ENCODE data around the gene B4GAT1. TPM values are rescaled to one million over a fixed set of nuclear protein-coding genes. Genes with fewer than 3 reads are reported as not detected.

Gene B4GAT1
- total RNA-seq, 1 experiment from 2014 or later: 26.8 TPM

DNA sequence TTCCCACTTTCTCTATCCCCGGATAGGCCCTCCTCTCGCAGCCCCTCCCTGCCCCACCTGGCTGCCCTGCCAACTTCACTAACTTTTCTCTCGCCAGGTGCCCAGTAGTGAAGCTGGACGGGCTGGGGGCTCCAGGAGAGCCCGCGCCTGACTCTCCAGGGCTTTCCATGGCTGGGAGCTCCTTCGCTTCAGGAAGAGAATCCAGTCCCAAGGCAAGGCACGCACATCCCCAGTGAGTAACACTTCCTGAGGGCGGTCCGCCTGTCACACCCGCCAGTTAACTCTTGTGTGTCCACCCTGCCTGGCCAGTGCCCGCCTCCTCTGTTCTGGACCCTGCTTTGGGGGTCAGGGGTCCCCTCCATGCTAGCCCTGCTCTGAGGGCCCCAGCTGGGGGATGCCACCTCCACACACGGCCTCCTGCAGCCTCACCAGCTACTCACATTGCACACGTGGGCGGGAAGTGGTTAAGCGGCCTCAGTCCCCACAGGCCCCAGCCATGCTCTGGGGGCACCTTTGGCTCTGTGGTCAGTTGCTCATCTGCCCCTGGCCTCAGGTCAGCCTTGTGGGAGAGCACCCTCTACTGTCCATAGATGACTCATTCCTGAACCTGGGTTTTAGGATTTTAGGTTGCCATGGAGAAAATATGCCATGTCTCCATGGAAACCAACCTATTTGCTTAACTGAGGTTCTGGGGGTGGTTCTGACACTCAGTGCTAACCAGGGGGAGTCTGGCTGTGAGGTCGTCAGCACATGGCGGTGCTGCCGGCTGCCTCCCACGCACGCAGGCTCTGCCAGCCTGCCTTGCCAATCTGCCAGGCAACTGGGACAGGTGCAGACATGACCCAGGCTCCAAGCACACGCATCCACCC lies 11.0 kb downstream of the B4GAT1 start, which contains the start of gene RIN1:
RIN1 (minus strand) TSS at position 201 of the 869 bp plus-strand sequence; CDS start at position 169, 32 bp downstream.
- DNase-seq (ENCODE audit: low spot score): peak; percentile 79

DNA sequence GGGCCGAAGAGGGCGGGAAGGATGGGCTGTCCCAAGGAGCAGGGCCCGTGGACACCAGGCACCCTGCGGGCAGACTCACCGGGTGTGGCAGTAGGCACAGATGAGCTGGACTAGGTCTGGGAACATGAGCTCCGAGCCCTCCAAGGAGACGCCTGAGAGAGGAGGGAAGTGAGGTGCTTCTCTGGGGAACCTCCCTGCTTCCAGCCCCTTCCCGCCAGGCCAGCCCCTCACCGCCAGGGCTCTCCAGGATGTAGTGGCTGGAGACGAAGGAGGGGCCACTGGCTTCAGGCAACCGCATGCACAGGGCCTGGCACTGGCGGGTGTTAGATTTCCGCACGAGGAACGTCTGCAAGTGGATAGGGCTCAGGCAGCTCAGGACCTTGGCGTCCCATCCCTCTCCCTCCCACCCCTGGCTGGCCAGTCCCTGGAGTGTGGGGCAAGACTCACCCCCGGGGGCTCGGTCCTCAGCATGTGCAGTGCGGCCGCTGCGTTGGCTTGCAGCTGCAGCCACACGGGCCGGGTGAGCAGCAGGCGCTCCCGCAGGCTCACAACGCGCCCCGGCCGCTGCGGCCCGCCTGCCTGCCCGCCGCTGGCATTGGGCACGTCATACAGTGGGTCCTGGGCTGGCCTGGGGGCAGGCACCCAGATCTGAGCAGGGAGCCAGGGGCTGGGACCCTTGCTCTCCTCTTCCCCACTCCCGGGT lies 11.7 kb downstream of the B4GAT1 start:
- DNase-seq (ENCODE audit: low spot score): peak; percentile 46

DNA sequence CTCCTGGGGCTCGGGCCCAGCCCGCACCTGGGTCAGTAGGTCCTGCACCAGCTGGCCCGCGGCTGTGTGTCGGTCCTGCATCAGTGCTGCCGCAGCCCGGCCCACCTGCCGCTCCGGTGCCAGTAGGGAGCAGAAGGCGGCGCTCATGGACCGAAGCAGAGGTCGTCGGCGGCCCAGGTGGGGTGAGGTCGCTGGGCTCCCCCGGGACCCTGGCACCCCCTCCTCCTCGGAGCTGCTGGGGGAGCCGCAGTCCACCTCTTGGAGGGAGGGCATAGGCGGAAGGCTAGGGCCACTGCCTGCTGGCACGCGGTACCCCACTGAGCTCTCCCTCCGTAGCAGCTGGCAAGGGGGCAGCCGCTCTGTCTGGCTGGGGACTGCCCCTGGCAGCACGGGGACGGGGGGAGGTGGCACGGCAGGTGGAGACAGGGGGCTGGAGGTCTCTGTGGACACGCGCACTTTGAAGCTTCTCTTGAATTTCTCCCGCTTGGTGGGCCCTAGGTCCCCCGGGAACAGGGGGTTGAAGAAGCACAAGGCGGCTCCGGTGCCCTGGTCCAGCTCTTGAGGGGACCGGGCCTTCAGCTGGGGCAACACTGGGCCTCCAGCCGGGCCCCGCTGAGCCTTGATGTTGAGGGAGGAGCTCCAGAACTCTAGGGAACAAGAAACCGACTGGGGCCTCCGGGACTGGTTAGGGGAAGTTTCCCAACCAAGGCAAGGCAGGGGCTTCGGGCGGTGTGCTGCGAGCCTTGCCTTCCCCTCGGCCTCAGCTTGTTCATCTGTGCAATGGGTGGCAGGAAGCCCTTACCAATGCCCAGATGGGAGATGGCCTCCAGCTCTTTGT lies 12.6 kb downstream of the B4GAT1 start:
- DNase-seq (ENCODE audit: low spot score): no peak

DNA sequence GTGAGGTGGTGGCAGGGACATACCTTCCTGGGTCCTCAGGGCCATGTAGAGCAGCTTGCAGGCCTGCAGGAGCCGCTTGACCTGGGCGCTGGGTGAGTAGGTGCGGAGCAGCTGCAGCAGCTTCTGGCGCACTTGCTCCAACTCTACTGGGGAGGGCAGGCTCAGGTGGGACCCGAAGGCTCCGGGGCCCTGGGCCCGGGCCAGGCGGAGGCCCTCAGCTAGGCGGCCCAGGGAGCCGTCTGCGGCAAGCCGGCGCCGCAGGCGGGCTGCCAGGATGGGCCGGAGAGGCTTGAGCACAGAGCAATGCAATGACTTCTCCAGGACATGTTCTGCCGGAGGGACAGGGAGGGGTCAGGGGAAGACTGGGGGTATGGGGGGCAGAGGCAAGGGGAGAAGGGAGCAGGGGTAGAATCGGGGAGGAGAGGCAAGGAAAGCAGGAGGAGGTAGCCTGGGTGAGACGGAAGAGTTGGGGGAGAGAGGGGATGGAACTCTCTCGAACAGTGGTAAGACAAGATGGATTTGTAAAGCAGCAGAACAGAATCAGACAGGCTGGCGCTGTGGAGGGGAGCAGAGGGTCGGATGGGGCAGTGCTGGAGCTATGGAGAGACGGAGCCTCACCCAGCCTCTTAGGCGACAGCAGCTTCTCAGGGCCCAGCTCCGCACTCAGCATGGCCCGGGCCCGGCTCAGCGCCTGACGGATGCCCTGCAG lies 13.4 kb downstream of the B4GAT1 start:
- DNase-seq (ENCODE audit: low spot score): no peak

DNA sequence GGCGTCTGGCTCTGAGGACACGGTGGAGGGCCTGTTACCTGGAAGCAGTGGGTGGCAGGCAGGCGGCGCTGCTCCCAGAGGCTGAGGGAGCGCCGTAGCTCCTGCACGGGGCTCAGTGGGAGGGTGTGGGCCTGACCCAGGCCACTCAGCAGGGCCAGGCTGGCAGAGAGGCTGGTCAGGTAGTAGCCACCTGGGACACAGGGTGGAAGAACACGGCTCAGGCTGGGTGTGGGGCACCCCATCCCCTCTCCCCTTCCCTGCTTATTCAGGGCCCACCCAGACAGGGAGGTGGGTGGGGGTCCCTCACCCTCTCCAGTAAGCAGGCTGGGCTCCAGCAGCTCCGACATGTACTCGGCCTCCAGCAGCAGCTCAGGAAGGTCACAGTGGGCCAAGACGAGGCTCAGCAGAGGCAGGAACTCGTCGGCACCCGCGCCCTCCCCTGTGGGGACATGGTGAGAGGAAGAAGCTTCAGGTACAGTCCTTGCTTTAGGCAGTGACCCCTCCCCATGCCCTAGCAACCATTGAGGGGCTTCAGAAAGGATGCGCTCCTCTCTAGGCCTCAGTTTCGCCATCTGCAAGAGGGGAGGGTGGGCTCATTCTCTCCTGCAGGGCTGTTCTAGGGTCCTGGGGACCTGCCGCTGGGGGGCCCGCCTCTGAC lies 14.1 kb downstream of the B4GAT1 start:
- DNase-seq (ENCODE audit: low spot score): no peak

DNA sequence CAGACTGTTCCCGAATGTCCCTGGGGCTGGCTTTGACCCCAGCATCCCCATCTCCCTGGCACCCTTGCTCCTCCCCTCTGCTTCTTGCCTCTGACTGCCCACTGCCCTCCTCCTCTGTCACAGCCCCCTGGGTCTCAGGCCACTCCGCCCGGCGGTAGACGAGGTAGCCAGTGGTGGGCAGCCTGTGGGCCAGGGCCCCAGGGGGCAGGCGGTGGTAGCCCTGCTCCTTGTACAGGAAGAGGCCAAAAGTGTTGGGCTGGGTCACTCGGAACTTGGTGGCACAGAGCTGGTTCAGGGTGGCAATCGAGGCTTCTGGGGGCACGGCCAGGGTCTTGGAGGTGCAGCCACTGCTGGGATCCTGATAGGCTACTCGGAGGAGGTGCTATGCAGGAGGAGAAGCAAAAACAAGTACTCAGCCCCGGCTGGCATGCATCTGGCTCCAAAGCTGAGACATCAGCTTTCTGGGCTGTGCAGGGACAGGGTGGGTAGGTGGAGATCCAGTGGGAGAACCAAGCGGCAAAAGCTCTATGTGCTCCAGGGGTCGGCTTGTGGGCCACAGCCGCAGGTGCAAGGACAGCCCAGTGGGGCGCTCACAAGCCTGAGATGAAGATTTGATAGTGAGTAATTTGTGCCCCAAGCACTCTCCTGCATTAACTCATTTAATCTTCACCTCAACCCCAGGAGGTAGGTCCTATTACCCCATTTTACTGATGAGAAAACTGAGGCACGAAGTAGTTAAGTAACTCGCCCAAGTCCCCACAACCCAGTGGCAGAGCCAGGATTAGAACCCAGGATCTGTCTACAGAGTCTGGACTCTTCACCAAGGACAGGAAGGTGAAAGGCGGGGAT lies 14.8 kb downstream of the B4GAT1 start:
- DNase-seq (ENCODE audit: low spot score): no peak

DNA sequence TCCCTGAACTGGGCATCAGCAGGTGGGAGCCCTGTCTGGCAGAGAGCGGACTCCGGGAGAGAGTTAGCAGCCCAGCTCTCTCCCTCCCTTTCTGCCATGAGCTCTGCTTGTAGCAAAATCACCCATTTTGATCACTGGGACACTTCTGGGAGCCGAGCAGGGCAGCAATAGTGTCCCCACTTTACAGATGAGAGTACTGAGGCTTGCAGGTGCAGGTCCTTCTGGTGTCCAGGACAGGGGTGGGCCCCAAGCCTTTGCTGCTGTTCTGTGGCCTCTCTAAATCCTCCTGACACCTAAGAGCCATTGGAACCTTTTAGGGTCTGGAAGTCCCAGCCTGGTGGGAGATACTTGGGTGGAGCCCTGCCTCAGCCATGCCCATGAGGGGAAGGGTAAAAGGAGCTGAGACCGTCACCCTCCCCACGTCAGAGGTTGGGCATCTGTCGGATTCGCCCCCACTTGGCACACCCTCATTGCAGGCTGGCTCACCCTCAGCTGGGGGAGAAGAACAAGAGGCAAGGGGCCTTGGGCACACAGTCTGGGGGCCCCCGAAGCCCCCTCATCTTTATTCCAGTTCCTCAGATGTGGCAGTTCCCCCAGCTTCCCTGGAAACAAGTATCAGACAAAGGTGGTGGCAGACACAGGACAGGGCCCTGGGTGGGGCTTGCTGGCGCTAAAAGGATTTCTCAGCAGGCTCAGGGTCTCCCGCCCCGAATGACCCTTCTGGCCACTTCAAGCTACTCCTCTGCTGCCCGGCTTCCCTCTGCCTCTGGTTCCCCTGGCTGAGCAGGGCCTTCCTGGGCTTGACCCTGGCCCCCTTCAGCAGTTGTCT lies 15.7 kb downstream of the B4GAT1 start:
- no peak for DNase-seq (ENCODE audit: low spot score)

DNA sequence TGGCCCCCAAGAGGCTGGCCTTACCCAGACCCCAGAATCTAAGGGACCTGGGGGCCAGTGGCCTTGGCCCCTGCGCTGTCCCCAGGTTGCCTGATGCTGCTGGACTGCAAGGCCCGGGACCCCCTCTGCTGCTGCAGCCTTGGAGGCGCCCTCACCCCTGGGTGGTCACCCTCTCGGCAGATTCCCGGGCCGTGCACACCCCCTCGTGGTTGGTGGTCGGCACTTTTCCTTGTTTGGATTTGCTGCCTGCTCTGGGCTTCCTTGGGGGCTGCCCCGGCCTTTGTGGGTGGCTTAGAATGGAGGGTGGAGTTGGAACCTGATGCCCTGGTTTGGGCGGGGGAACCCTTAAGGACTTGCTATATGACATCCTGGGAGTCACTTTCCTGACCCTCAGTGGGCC lies 16.5 kb downstream of the B4GAT1 start:
- DNase-seq (ENCODE audit: low spot score): no peak

DNA sequence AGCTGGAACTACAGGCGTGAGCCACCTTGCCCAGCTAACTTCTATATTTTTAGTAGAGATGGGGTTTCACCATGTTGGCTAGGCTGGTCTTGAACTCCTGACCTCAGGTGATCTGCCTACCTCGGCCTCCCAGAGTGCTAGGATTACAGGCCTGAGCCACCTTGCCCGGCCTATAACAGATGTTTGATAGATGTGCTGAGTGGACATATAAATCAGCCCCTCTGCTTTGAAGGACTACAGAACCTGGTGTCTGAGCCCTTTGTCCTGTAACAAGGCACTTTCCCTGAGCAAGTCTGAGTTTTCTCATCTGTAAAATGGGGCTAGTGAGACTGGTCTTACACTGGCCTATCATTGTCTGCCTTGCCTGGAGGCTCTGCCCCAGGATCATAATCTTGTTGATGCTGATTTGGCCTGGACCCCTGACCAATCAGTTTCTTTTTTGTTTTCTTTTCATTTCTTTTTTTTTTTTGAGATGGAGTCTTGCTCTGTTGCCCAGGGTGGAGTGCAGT lies 18.2 kb downstream of the B4GAT1 start:
- no peak for DNase-seq (ENCODE audit: low spot score)

DNA sequence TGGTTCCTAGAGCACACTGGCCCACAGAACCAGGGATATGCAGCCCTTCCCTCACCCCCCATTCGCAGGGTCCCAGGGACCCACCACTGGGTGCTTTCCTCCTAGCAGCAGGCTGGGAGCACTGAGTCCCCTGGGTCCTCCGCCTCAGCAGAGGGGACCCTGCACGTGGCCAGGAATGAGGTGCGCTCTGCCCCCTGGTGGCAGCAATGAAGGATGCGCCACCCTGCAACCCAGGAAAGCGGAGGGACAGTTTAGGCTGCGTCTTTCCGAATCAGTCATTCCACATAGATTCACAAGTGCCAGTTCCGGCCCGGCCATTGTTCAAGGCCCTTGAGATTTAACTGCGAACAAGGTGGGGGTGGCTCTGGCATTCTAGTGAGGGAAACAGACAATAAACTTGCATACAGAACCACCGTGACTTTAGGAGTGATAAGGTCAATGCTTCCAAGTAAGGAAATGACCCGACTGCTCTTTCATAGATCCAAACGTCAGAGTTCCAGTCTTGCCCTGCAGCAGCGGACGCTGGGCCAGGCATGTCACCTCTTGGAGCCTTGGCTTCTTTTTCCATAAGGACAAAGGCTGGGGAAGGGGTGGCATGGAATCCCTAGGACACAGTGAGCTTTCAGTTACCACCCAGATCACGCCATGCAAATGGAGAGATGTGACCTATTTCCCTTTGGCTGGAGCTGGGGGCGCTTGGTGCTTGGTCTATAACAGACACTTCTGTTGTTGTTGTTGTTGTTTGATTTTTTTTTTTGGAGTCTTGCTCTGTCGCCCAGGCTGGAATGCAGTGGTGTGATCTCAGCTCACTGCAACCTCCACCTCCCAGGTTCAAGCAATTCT lies 18.9 kb downstream of the B4GAT1 start:
- DNase-seq (ENCODE audit: low spot score): peak; percentile 83

DNA sequence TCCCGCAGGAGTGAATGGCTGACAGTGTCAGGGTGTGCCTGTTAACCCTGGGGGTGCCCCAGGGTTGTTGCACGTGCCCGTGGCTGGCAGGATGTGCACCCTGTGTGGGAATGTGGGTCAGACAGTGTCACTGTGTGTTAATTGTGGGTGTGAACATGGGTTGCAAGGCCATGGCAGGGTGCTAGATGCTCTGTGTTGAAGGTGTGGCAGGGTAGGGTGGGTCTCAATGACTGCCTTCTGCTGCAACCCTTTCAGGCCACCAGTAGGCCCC lies 19.5 kb downstream of the B4GAT1 start:
- DNase-seq (ENCODE audit: low spot score): no peak

DNA sequence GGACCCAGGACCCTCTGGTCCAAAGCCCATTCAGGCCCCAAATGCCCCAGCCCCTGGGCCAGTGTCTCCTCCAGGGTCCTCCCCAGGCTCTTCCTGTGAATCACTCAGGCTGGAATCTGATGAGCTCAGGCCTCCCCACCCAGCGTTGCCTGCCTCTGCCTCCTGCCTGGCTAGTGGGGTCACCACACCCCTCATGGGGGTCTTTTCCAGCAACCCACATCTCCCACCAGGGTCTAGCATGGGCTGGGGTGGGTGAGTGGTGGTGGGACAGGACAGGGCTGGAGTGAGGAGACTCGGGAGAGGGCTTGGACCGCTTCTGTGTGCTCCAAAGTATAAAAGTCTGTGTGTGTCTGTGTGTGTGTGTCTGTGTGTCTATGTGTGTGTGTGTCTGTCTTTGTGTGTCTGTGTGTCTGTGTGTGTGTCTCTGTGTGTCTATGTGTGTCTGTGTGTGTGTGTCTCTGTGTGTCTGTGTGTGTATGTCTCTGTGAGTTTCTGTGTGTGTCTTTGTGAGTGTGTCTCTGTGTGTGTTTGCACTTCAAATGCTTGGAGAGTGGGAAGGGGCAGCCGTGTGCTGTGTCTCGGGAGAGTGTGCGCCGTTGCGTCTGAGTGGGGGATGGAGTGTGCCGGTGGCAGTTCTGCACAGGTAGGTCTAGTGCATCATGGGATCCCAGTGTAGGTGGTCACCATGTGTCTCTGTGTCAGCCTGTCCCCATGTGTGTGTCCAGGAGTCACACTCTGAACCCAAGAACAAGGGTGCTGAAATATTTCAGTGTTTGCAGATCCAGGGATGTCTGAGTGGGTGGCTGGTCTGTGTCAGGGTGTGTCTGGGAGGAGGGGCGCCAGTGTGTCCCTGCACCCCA lies 20.0 kb downstream of the B4GAT1 start:
- DNase-seq (ENCODE audit: low spot score): no peak

DNA sequence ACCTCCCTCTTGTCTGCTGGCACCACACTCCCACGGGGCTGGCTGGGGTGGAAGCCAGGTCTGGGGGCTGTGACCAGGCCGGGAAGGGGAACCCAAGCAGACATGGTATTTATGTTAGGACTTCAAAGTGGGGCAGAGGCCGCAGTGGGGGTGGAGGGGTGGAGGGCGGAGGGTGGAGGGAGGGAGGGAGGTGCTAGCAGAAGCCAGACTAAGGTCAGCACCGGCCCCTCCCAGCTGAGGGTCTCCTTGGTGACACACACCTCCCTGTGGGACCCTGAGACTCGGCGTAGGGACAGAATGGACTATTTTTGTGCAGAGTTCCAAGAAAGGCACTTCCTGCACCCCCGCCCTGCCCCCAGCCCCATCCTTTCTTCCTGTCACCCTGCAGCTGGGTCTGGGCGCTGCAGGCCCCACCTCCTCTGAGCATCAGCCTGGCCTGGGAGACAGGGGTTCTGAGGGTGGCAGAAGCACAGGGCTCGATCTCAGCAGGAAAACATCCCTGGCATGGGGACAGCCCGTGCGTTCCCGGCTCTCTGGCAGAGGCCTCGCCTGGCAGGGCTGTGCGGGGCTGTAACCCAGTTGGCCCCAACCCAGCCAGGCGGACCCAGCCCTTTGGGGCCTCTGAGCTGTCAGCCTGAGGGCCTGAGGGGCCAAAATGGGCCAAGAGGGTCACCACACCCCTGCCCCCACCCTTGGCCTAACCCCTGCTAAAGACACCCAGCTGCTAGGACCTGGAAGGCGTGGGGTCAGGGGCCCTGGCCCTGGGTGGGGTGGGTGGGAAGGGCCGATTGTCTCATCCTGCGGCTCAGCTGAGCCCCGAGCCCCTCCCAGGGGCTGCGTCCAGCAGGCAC lies 20.9 kb downstream of the B4GAT1 start:
- no peak for DNase-seq (ENCODE audit: low spot score)

DNA sequence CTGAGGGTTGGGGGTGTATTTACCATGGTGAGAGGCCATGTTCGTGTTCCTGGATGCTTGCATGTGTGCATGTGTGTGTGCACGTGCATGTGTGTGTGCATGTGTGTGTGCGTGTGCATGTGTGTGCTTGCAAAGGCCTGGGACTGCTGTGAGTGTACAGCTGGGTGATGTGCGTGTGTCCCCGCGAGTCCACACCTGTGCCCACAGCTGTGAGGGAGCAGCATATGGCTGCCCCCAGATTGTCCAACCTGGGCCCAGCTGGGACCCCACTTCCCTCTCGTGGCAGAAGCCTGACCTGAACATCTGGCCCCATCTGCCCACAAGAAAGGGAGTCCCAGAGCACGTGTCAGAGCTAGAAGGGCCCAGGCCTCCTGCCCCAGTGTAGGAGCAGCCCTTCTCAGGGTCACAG lies 22.2 kb downstream of the B4GAT1 start:
- no peak for DNase-seq (ENCODE audit: low spot score)

DNA sequence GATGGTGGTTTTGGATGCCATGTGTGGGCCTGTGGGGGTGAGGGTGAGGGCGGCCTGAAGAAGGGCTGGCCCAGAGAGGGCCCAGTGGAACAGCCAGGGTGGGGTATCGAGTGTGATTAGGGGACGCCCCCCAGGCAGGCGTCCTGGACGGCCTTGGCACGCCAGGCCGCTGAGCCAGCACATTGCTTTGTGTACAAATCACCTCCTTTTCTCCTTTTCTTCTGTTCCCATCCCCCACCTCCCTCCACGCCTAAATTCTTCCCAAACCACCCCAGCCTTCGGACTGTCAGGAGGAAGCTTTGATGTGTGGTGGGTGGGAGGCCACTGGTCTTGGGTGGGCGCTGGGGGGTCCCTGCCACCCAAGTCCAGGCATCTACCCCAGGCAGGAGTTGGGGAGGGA lies 22.8 kb downstream of the B4GAT1 start:
- DNase-seq (ENCODE audit: low spot score): no peak

DNA sequence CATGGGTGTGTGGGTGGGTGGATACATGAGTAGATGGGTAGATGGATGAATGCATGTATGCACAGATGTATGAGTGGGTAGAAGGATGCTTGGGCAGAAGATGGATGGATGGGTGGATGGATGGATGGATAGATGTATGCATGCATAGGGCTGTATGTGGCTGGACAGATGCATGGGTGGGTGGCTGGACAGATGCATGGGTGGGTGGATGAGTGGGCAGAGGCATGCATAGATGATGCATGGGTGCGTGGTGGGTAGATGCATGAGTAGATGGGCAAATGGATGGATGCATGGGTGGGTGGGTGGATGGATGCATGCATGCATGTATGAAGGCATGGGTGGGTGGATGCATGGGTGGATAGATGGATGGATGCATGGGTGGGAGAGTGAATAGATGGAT lies 23.7 kb downstream of the B4GAT1 start:
- no peak for DNase-seq (ENCODE audit: low spot score)
